NT2/D1 (cell line): Measurements from ENCODE around the gene DNALI1.
"Not testable (repeated sequence)": the region's sequence is repeated elsewhere in the genome, so short reads cannot be mapped to it uniquely, and the experiment has no call there.

ENCODE experiments used
- SUZ12 ChIP-seq: IDR thresholded peaks from 2 replicates; pipeline ENCODE4 v1.6.1; 2011; ENCODE audit not compliant: insufficient read length, insufficient read depth; ENCODE audit errors: extremely low read depth
- YY1 ChIP-seq: IDR thresholded peaks from 2 replicates; pipeline ENCODE4 v1.6.1; 2011; ENCODE audit not compliant: insufficient read length, insufficient read depth
- ZNF274 ChIP-seq: IDR thresholded peaks from 2 replicates; pipeline ENCODE4 v1.6.1; 2011; ENCODE audit warnings: mild to moderate bottlenecking, low read depth, low read length

- TF ChIP-seq ZNF274, SUZ12, YY1: not testable (repeated sequence)
Measured at GRCh38 chr1:37532418-37533156, 24.2 kb upstream of the DNALI1 start.
